Measurements from ENCODE around the gene LRRC37A.
"Not testable (repeated sequence)": the region's sequence is repeated elsewhere in the genome, so short reads cannot be mapped to it uniquely, and the experiment has no call there.

GRCh38 chr17:46256369-46256768, 38.6 kb upstream of the LRRC37A start:
- not testable (repeated sequence) for TF ChIP-seq POLR2A (IDR thresholded peaks at IDR 0.05; ENCODE audit: low read length); GATA1 (IDR thresholded peaks at IDR 0.05; ENCODE audit: low read depth, low read length)
